SK-N-SH treated with all-trans-retinoic acid at 6 μM for 48 hours (cell line): ENCODE measurements around the gene MSRB1.

Experiments
- ATAC-seq: fragments of 200-7000 bp; cut with Tn5 transposase; 3 replicates; pipeline ENCODE4 v1.9.1; 2020; ENCODE audit warnings: mild to moderate bottlenecking, moderate library complexity
- ARNTL ChIP-seq: fragments of 450-650 bp; formaldehyde crosslinking; IDR thresholded peaks from 2 replicates; pipeline ENCODE4 v1.5.0; 2020; ENCODE audit warnings: low read depth, mild to moderate bottlenecking, moderate library complexity, borderline replicate concordance
- BACH2 ChIP-seq: fragments of 250-450 bp; sonication (Bioruptor Pico); IDR thresholded peaks from 2 replicates; pipeline ENCODE4 v1.9.0; 2021; ENCODE audit warnings: mild to moderate bottlenecking, borderline replicate concordance
- CREB5 ChIP-seq: fragments of 250-450 bp; sonication (Bioruptor Pico); IDR thresholded peaks from 2 replicates; pipeline ENCODE4 v1.5.1; 2020; ENCODE audit warnings: low read depth, mild to moderate bottlenecking, moderate library complexity
- CSDC2 ChIP-seq: fragments of 250-450 bp; sonication (Bioruptor Pico); IDR thresholded peaks from 2 replicates; pipeline ENCODE4 v1.5.0; 2020; ENCODE audit warnings: mild to moderate bottlenecking, moderate library complexity
- ESRRG ChIP-seq: fragments of 250-450 bp; sonication (Bioruptor Pico); IDR thresholded peaks from 2 replicates; pipeline ENCODE4 v1.6.1; 2021; ENCODE audit warnings: mild to moderate bottlenecking
- GLIS3 ChIP-seq: fragments of 250-450 bp; sonication (Bioruptor Pico); IDR thresholded peaks from 2 replicates; pipeline ENCODE4 v1.5.0; 2020; ENCODE audit warnings: mild to moderate bottlenecking, moderate library complexity
- ISL1 ChIP-seq: fragments of 250-450 bp; sonication (Bioruptor Pico); IDR thresholded peaks from 2 replicates; pipeline ENCODE4 v2.1.2; 2022; ENCODE audit warnings: mild to moderate bottlenecking, moderate library complexity
- OSR1 ChIP-seq: fragments of 250-450 bp; sonication (Bioruptor Pico); IDR thresholded peaks from 2 replicates; pipeline ENCODE4 v1.8.0; 2022; ENCODE audit warnings: moderate library complexity, mild to moderate bottlenecking, inconsistent platforms
- PPARA ChIP-seq: fragments of 250-450 bp; sonication (Bioruptor Pico); IDR thresholded peaks from 2 replicates; pipeline ENCODE4 v1.5.0; 2020; ENCODE audit warnings: mild to moderate bottlenecking, borderline replicate concordance
- RARB ChIP-seq: fragments of 250-450 bp; sonication (Bioruptor Pico); IDR thresholded peaks from 2 replicates; pipeline ENCODE4 v1.8.0; 2021; ENCODE audit warnings: mild to moderate bottlenecking, moderate library complexity
- SNAI2 ChIP-seq: fragments of 250-450 bp; sonication (Bioruptor Pico); IDR thresholded peaks from 2 replicates; pipeline ENCODE4 v1.5.0; 2020; ENCODE audit warnings: mild to moderate bottlenecking, moderate library complexity
- TCF4 ChIP-seq: fragments of 250-450 bp; sonication (Bioruptor Pico); IDR thresholded peaks from 2 replicates; pipeline ENCODE4 v1.8.0; 2021; ENCODE audit warnings: mild to moderate bottlenecking, moderate library complexity, borderline replicate concordance
- TOX ChIP-seq: fragments of 250-450 bp; sonication (Bioruptor Pico); IDR thresholded peaks from 2 replicates; pipeline ENCODE4 v1.8.0; 2021; ENCODE audit warnings: mild to moderate bottlenecking, moderate library complexity, borderline replicate concordance
- ZC3H10 ChIP-seq: fragments of 250-450 bp; sonication (Bioruptor Pico); IDR thresholded peaks from 2 replicates; pipeline ENCODE4 v1.5.1; 2021; ENCODE audit warnings: mild to moderate bottlenecking, moderate library complexity
- ZFP3 ChIP-seq: fragments of 250-450 bp; sonication (Bioruptor Pico); IDR thresholded peaks from 2 replicates; pipeline ENCODE4 v1.5.0; 2020; ENCODE audit warnings: mild to moderate bottlenecking, moderate library complexity
- ZFP30 ChIP-seq: fragments of 450-650 bp; formaldehyde crosslinking; IDR thresholded peaks from 2 replicates; pipeline ENCODE4 v1.5.0; 2022; ENCODE audit warnings: mild to moderate bottlenecking, moderate library complexity
- ZNF565 ChIP-seq: fragments of 450-650 bp; formaldehyde crosslinking; conservative IDR thresholded peaks from 2 replicates; pipeline ENCODE4 v1.5.0; 2020; ENCODE audit warnings: low read depth, mild to moderate bottlenecking, moderate library complexity
- ZNF70 ChIP-seq: fragments of 450-650 bp; formaldehyde crosslinking; IDR thresholded peaks from 2 replicates; pipeline ENCODE4 v1.5.0; 2020; ENCODE audit warnings: mild to moderate bottlenecking, moderate library complexity
- ZNF8 ChIP-seq: fragments of 450-650 bp; formaldehyde crosslinking; IDR thresholded peaks from 2 replicates; pipeline ENCODE4 v1.5.0; 2020; ENCODE audit warnings: mild to moderate bottlenecking, moderate library complexity
- TF ChIP-seq, protein P1 (sequence below): fragments of 250-450 bp; sonication (Bioruptor Pico); IDR thresholded peaks from 2 replicates; pipeline ENCODE4 v1.8.0; 2020; ENCODE audit warnings: mild to moderate bottlenecking, moderate library complexity, borderline replicate concordance
- TF ChIP-seq, protein P2 (sequence below): fragments of 250-450 bp; sonication (Bioruptor Pico); IDR thresholded peaks from 2 replicates; pipeline ENCODE4 v1.8.0; 2021; ENCODE audit warnings: low read depth, mild to moderate bottlenecking, moderate library complexity, borderline replicate concordance

Gene MSRB1

GRCh38 chr16:1991948-1992703 is 49.1 kb upstream of the MSRB1 start (continued):
- TF ChIP-seq ZNF8, result no peak
- no peak for TF ChIP-seq ZFP3
- TF ChIP-seq ISL1 (CRISPR knock-in tag), result no peak
- TF ChIP-seq RARB (CRISPR knock-in tag), result no peak

- TF ChIP-seq CREB5 (no peak), SNAI2 (no peak)
- TF ChIP-seq, protein P1, sequence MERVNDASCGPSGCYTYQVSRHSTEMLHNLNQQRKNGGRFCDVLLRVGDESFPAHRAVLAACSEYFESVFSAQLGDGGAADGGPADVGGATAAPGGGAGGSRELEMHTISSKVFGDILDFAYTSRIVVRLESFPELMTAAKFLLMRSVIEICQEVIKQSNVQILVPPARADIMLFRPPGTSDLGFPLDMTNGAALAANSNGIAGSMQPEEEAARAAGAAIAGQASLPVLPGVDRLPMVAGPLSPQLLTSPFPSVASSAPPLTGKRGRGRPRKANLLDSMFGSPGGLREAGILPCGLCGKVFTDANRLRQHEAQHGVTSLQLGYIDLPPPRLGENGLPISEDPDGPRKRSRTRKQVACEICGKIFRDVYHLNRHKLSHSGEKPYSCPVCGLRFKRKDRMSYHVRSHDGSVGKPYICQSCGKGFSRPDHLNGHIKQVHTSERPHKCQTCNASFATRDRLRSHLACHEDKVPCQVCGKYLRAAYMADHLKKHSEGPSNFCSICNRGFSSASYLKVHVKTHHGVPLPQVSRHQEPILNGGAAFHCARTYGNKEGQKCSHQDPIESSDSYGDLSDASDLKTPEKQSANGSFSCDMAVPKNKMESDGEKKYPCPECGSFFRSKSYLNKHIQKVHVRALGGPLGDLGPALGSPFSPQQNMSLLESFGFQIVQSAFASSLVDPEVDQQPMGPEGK (CRISPR knock-in tag), result no peak
- no peak for ATAC-seq
These were observed 48.6 kb upstream of the MSRB1 start for GRCh38 chr16:1991588-1991947.

- TF ChIP-seq, protein P1 (CRISPR knock-in tag), result no peak
- TF ChIP-seq TCF4 (CRISPR knock-in tag) (no peak), CSDC2 (CRISPR knock-in tag) (no peak), ZC3H10 (no peak), BACH2 (CRISPR knock-in tag) (no peak), ISL1 (CRISPR knock-in tag) (no peak), ZFP3 (no peak), OSR1 (CRISPR knock-in tag) (no peak), ARNTL (CRISPR knock-in tag) (no peak), CREB5 (no peak), ZNF70 (CRISPR knock-in tag) (no peak), ESRRG (no peak), SNAI2 (no peak), ZNF565 (CRISPR knock-in tag) (no peak), PPARA (CRISPR knock-in tag) (no peak), GLIS3 (no peak), TOX (CRISPR knock-in tag) (no peak), ZFP30 (CRISPR knock-in tag) (no peak)
- TF ChIP-seq, protein P2, sequence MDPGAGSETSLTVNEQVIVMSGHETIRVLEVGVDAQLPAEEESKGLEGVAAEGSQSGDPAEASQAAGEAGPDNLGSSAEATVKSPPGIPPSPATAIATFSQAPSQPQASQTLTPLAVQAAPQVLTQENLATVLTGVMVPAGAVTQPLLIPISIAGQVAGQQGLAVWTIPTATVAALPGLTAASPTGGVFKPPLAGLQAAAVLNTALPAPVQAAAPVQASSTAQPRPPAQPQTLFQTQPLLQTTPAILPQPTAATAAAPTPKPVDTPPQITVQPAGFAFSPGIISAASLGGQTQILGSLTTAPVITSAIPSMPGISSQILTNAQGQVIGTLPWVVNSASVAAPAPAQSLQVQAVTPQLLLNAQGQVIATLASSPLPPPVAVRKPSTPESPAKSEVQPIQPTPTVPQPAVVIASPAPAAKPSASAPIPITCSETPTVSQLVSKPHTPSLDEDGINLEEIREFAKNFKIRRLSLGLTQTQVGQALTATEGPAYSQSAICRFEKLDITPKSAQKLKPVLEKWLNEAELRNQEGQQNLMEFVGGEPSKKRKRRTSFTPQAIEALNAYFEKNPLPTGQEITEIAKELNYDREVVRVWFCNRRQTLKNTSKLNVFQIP (CRISPR knock-in tag), result no peak
These were observed 48.1 kb upstream of the MSRB1 start for GRCh38 chr16:1991135-1991551.

More at GRCh38 chr16:1991135-1991551, 48.1 kb upstream of the MSRB1 start:
- ATAC-seq, result no peak
